ENCODE results near the gene TMX1.

The TMX1 gene

GRCh38 chr14:51294951-51295525 lies 55.0 kb downstream of the TMX1 start:
- TF ChIP-seq, protein P1, sequence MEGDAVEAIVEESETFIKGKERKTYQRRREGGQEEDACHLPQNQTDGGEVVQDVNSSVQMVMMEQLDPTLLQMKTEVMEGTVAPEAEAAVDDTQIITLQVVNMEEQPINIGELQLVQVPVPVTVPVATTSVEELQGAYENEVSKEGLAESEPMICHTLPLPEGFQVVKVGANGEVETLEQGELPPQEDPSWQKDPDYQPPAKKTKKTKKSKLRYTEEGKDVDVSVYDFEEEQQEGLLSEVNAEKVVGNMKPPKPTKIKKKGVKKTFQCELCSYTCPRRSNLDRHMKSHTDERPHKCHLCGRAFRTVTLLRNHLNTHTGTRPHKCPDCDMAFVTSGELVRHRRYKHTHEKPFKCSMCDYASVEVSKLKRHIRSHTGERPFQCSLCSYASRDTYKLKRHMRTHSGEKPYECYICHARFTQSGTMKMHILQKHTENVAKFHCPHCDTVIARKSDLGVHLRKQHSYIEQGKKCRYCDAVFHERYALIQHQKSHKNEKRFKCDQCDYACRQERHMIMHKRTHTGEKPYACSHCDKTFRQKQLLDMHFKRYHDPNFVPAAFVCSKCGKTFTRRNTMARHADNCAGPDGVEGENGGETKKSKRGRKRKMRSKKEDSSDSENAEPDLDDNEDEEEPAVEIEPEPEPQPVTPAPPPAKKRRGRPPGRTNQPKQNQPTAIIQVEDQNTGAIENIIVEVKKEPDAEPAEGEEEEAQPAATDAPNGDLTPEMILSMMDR (IDR thresholded peaks at IDR 0.05; ENCODE audit: low read depth, low read length), result no peak
- DNase-seq (ENCODE audit: extremely low read depth, low read depth), result no peak

- no peak for DNase-seq (ENCODE audit: extremely low read depth, low read depth)
- TF ChIP-seq, protein P1 (IDR thresholded peaks at IDR 0.05; ENCODE audit: low read depth, low read length), result no peak
These were observed 55.7 kb downstream of the TMX1 start for GRCh38 chr14:51295646-51296263.

GRCh38 chr14:51297066-51297465 lies 57.0 kb downstream of the TMX1 start:
- TF ChIP-seq, protein P1 (IDR thresholded peaks at IDR 0.05; ENCODE audit: low read depth, low read length), result no peak

GRCh38 chr14:51298895-51299294 lies 58.8 kb downstream of the TMX1 start:
- no peak for DNase-seq (ENCODE audit: extremely low read depth, low read depth)
- TF ChIP-seq, protein P1 (IDR thresholded peaks at IDR 0.05; ENCODE audit: low read depth, low read length), result no peak

More at GRCh38 chr14:51297066-51297465, 57.0 kb downstream of the TMX1 start:
- DNase-seq (ENCODE audit: extremely low read depth, low read depth), result no peak

DNA sequence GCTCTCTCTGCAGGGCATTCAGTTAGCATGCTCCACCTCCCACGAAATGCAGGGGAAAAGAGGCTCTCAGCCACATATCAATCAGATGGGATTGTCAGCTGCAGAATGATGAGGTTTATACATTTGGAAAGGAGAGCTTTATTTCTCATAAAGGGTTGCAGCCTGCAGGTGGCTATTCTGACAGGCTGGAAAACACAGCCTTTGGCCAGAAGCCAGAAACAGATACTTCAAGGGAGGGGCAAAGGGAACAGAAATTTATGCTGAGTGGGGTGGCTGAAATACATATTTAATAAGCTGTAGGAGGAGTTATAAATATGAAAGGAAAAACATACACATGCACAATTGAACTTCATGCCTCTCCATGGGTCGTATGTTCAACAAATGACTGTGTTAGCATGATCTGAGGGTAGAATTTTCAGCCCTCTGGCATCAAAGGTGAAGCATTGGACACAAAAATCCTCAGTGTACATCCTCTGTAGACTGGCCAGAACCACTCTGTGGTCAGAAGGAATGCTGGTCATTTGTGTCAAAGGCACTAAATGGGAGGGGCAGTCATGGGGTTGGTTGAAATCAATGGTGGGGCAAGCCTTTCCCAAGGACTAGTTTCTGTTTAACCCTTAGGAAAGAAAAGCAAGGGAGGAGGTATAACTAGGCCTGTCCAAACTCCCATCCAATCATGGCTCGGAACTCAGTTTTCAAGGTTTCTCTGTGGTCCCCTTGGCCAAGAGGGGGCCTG lies 62.4 kb downstream of the TMX1 start:
- no peak for DNase-seq (ENCODE audit: extremely low read depth, low read depth)
- TF ChIP-seq, protein P1 (IDR thresholded peaks at IDR 0.05; ENCODE audit: low read depth, low read length), result no peak

DNA sequence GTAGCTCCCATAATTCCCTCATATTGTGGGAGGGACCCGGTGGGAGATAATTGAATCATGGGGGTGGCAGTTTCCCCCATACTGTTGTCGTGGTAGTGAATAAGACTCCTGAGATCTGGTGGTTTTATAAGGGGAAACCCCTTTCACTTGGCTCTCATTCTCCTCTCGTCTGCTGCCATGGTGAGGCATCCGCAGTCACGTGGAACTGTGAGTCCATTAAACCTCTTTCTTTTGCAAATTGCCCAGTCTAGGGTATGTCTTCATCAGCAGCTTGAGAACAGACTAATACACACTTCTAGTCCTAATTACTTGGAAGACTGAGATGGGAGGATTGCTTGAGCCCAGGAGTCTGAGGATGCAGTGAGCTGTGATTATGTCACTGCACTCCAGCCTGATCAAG lies 64.4 kb downstream of the TMX1 start:
- DNase-seq (ENCODE audit: extremely low read depth, low read depth), result no peak
- TF ChIP-seq, protein P1 (IDR thresholded peaks at IDR 0.05; ENCODE audit: low read depth, low read length), result no peak

DNA sequence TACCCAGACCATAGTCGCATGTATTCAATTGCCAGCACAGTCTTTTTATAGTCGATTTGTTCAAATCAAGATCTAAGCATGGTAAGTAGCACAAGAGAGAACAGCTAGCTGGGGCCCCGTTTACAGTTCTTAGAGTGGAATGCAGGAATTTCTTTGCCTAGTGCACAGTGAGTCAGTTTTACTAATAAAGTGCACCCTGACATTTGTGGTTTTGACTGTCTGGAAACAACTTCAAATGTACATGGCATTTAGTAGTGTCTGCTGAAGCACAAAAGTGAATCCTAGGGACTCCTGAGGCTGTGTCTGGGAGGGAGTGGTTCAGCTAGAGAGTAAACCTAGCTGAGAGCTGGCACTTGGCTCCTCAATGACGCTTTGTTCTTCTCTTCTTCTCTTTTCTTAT lies 64.9 kb downstream of the TMX1 start:
- peak; percentile 52 for DNase-seq (ENCODE audit: extremely low read depth, low read depth)
- TF ChIP-seq, protein P1 (IDR thresholded peaks at IDR 0.05; ENCODE audit: low read depth, low read length), result no peak

Measured in AG09319 (cell line).